Esophagus muscularis mucosa (tissue), 3 donors: Measurements from ENCODE around the gene TAF6L.
"Not testable (repeated sequence)": the region's sequence is repeated elsewhere in the genome, so short reads cannot be mapped to it uniquely, and the experiment has no call there.

ENCODE experiments used
- POLR2A ChIP-seq: fragments of 450-650 bp; IDR thresholded peaks from one replicate; pipeline ENCODE4 v1.6.1; 2017; ENCODE audit warnings: antibody characterized with exemption, moderate library complexity, mild to moderate bottlenecking, low read depth
- TF ChIP-seq, protein P1 (sequence below), 3 experiments: fragments of 200-600 bp in 2 of 3; fragments of 450-650 bp in 1 of 3; sonication (generic) in 2 of 3; IDR thresholded peaks; one replicate each; pipeline ENCODE4 v1.5.1; 2017 to 2019; ENCODE audit warnings: antibody characterized with exemption in 3 of 3, mild to moderate bottlenecking in 2 of 3, moderate library complexity in 1 of 3

DNA sequence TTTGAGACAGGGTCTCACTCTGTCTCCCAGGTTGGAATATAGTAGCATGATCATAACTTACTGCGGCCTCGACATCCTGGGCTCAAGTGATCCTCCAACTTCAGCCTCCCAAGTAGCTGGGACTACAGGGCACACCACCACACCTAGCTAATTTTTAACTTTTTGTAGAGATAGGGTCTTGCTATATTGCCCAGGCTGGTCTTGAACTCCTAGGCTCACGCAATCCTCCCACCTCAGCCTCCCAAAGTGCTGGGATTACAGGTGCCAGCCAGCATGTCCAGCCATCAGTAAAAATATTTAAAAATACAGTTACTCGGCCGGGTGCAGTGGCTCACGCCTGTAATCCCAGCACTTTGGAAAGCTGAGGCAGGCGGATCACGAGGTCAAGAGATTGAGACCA, 56.9 kb downstream of the TAF6L start:
- TF ChIP-seq, protein P1, sequence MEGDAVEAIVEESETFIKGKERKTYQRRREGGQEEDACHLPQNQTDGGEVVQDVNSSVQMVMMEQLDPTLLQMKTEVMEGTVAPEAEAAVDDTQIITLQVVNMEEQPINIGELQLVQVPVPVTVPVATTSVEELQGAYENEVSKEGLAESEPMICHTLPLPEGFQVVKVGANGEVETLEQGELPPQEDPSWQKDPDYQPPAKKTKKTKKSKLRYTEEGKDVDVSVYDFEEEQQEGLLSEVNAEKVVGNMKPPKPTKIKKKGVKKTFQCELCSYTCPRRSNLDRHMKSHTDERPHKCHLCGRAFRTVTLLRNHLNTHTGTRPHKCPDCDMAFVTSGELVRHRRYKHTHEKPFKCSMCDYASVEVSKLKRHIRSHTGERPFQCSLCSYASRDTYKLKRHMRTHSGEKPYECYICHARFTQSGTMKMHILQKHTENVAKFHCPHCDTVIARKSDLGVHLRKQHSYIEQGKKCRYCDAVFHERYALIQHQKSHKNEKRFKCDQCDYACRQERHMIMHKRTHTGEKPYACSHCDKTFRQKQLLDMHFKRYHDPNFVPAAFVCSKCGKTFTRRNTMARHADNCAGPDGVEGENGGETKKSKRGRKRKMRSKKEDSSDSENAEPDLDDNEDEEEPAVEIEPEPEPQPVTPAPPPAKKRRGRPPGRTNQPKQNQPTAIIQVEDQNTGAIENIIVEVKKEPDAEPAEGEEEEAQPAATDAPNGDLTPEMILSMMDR (IDR thresholded peaks at IDR 0.05): not testable (repeated sequence)
- TF ChIP-seq POLR2A: not testable (repeated sequence)
